ENCODE results near the gene CEP350. TPM values are rescaled to one million over a fixed set of nuclear protein-coding genes. Genes with fewer than 3 reads are reported as not detected.

Gene CEP350
- polyA plus RNA-seq, 2 of the 4 experiments (the other 2 are of a cell fraction) = 6.4 to 22.6 TPM

DNA sequence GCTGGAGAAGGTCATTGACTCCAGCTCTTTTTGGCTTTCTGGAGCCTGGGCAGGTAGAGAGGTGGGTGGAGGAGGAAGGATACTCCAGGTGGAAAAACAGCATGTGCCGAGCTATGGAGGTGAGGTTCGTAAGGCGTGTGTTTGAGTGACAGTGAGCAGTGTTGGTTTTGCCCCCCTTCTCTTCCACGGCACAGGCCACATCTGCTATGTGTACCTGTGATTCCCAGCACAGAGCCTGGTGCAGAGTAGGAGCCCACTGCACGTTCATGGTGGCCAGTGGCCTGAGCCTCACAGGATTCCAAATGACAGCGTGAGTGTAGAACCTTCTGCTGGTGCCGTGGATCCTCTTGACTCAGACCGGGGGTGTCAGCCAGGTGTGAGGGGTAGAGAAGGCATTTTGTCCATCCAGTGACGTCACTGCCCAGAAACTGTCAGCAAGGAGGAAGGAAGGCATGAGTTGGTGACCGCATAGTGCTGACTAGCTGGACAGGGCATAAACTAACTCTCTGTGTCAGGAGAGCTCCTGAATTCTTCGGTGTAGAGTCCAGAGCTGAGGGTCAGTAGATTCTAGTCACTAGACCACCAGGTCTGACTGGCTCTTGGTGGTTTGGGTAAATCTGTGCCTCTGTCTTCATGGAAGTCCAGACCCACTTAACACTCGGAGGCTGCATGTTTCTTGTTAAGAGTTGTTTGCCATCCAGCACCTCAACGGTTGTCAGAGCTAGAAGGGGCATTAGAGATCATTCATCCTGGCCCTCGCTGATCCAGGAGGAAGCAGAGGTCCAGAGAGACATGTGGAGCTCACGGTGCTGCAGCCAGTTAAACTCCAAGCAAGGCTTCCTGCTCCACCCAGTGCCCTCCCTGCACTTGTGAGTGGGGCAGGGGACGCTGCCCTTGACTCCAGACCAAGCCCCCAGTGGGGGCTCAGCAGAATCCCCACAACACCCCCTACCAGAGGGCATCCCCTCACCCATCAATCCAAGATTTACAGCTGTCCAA lies 203.8 kb downstream of the CEP350 start (continued):
- TF ChIP-seq, protein P1, sequence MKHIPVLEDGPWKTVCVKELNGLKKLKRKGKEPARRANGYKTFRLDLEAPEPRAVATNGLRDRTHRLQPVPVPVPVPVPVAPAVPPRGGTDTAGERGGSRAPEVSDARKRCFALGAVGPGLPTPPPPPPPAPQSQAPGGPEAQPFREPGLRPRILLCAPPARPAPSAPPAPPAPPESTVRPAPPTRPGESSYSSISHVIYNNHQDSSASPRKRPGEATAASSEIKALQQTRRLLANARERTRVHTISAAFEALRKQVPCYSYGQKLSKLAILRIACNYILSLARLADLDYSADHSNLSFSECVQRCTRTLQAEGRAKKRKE (CRISPR knock-in tag; IDR thresholded peaks at IDR 0.05; ENCODE audit: low read depth) = no peak
- TF ChIP-seq POLR2A (IDR thresholded peaks at IDR 0.05; ENCODE audit: low read length) = no peak
- TF ChIP-seq, protein P2, sequence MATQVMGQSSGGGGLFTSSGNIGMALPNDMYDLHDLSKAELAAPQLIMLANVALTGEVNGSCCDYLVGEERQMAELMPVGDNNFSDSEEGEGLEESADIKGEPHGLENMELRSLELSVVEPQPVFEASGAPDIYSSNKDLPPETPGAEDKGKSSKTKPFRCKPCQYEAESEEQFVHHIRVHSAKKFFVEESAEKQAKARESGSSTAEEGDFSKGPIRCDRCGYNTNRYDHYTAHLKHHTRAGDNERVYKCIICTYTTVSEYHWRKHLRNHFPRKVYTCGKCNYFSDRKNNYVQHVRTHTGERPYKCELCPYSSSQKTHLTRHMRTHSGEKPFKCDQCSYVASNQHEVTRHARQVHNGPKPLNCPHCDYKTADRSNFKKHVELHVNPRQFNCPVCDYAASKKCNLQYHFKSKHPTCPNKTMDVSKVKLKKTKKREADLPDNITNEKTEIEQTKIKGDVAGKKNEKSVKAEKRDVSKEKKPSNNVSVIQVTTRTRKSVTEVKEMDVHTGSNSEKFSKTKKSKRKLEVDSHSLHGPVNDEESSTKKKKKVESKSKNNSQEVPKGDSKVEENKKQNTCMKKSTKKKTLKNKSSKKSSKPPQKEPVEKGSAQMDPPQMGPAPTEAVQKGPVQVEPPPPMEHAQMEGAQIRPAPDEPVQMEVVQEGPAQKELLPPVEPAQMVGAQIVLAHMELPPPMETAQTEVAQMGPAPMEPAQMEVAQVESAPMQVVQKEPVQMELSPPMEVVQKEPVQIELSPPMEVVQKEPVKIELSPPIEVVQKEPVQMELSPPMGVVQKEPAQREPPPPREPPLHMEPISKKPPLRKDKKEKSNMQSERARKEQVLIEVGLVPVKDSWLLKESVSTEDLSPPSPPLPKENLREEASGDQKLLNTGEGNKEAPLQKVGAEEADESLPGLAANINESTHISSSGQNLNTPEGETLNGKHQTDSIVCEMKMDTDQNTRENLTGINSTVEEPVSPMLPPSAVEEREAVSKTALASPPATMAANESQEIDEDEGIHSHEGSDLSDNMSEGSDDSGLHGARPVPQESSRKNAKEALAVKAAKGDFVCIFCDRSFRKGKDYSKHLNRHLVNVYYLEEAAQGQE (IDR thresholded peaks at IDR 0.05) = no peak
- TF ChIP-seq, protein P3, sequence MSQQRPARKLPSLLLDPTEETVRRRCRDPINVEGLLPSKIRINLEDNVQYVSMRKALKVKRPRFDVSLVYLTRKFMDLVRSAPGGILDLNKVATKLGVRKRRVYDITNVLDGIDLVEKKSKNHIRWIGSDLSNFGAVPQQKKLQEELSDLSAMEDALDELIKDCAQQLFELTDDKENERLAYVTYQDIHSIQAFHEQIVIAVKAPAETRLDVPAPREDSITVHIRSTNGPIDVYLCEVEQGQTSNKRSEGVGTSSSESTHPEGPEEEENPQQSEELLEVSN (IDR thresholded peaks at IDR 0.05; ENCODE audit: borderline replicate concordance, low read depth) = no peak
- TF ChIP-seq PHF8 (IDR thresholded peaks at IDR 0.05; ENCODE audit: borderline replicate concordance, low read depth) = no peak
- TF ChIP-seq BHLHE40 (IDR thresholded peaks at IDR 0.05; ENCODE audit: low read depth, low read length) = no peak
- TF ChIP-seq, protein P4, sequence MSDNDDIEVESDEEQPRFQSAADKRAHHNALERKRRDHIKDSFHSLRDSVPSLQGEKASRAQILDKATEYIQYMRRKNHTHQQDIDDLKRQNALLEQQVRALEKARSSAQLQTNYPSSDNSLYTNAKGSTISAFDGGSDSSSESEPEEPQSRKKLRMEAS (IDR thresholded peaks at IDR 0.05) = no peak
- no peak for TF ChIP-seq FOSB (CRISPR knock-in tag; IDR thresholded peaks at IDR 0.05)
- TF ChIP-seq SREBF2 (IDR thresholded peaks at IDR 0.05) = no peak

DNA sequence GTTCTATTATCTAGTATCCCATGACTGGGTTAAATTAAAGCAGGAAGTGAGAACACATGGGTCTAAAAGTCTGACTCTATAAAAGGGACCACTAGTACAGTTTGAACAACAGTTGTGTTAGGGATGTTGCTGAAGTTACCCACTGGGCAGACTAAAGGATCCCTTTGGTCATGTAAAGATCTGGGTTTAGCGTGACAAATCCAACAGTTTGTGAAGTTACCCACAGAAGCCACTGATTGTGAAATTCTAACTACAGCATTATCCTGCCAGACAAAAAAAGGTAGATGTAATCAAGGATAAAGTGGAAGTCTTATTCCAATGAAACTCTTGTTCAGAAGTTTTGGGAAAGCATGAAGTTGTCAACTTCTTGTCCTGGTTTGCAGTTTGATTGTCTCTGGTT lies 205.7 kb downstream of the CEP350 start:
- POLR2A ChIA-PET = no interaction called here
- no peak overlapping the region for H3K4me2 ChIP-seq
- H3K27ac ChIP-seq = no peak overlapping the region
- 96% methylated on average over 1 of the region's 1 CpG for WGBS (ENCODE audit: missing lambda C conversion rate)
- TF ChIP-seq MYC (IDR thresholded peaks at IDR 0.05; ENCODE audit: borderline replicate concordance, low read length) (no peak), NPAS2 (CRISPR knock-in tag; IDR thresholded peaks at IDR 0.05; ENCODE audit: borderline replicate concordance) (no peak), BHLHE40 (IDR thresholded peaks at IDR 0.05; ENCODE audit: low read depth, low read length) (no peak), HOXA7 (CRISPR knock-in tag; IDR thresholded peaks at IDR 0.05) (no peak), RNF2 (IDR thresholded peaks at IDR 0.05; ENCODE audit: borderline replicate concordance, low read depth) (no peak), HDAC2 (IDR thresholded peaks at IDR 0.05) (no peak), PHF8 (IDR thresholded peaks at IDR 0.05; ENCODE audit: borderline replicate concordance, low read depth) (no peak), SMC3 (IDR thresholded peaks at IDR 0.05) (no peak), ZSCAN20 (CRISPR knock-in tag; IDR thresholded peaks at IDR 0.05) (no peak), RARB (CRISPR knock-in tag; IDR thresholded peaks at IDR 0.05) (no peak), JUN (IDR thresholded peaks at IDR 0.05) (no peak)
- TF ChIP-seq, protein P4 (IDR thresholded peaks at IDR 0.05) = no peak
- TF ChIP-seq, protein P3 (IDR thresholded peaks at IDR 0.05; ENCODE audit: borderline replicate concordance, low read depth) = no peak
- TF ChIP-seq, protein P5, sequence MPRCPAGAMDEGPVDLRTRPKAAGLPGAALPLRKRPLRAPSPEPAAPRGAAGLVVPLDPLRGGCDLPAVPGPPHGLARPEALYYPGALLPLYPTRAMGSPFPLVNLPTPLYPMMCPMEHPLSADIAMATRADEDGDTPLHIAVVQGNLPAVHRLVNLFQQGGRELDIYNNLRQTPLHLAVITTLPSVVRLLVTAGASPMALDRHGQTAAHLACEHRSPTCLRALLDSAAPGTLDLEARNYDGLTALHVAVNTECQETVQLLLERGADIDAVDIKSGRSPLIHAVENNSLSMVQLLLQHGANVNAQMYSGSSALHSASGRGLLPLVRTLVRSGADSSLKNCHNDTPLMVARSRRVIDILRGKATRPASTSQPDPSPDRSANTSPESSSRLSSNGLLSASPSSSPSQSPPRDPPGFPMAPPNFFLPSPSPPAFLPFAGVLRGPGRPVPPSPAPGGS (IDR thresholded peaks at IDR 0.05) = no peak
- TF ChIP-seq, protein P6, sequence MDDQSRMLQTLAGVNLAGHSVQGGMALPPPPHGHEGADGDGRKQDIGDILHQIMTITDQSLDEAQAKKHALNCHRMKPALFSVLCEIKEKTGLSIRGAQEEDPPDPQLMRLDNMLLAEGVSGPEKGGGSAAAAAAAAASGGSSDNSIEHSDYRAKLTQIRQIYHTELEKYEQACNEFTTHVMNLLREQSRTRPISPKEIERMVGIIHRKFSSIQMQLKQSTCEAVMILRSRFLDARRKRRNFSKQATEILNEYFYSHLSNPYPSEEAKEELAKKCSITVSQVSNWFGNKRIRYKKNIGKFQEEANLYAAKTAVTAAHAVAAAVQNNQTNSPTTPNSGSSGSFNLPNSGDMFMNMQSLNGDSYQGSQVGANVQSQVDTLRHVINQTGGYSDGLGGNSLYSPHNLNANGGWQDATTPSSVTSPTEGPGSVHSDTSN (IDR thresholded peaks at IDR 0.05) = no peak
- no peak overlapping the region for H3K4me3 ChIP-seq
- H3K9me3 ChIP-seq = no peaks in the 10 kb centered on the region
- DNase-seq (ENCODE audit: low read depth in 1 of 2, low spot score in 1 of 2) = no peak
- FAIRE-seq = no peak
- peaks cover 20% of the 10 kb centered on the region for H3K4me1 ChIP-seq
- CTCF ChIA-PET = interaction anchor here (5.9 kb wide), 1 partner anchor 18 kb away, joined by 26 read pairs; no protein-coding TSS in a partner anchor
- ATAC-seq = no peak

Data from A549 (cell line).